Upper lobe of right lung (tissue), 1 donor: Measurements from ENCODE around the gene CARHSP1. TPM values are rescaled to one million over a fixed set of nuclear protein-coding genes. Genes with fewer than 3 reads are reported as not detected.
A peak's percentile ranks its signal among the peaks of the same experiment; 100 is the strongest.

Experiments
- ATAC-seq: fragments of 200-7000 bp; cut with Tn5 transposase; one replicate; pipeline ENCODE4 v1.9.1; 2020; ENCODE audit warnings: mild to moderate bottlenecking, moderate library complexity
- DNase-seq: peaks from one replicate; pipeline ENCODE4 v3.0.0-alpha.2; 2020
- H3K27ac ChIP-seq: fragments of 200-600 bp; one replicate; pipeline ENCODE4 v1.8.0; 2022
- H3K27me3 ChIP-seq: fragments of 200-600 bp; one replicate; pipeline ENCODE4 v1.8.0; 2022; ENCODE audit warnings: mild to moderate bottlenecking
- H3K36me3 ChIP-seq: fragments of 200-600 bp; one replicate; pipeline ENCODE4 v1.8.0; 2022
- H3K4me1 ChIP-seq: fragments of 200-600 bp; one replicate; pipeline ENCODE4 v1.8.0; 2022
- H3K4me3 ChIP-seq: fragments of 200-600 bp; one replicate; pipeline ENCODE4 v1.8.0; 2022; ENCODE audit warnings: mild to moderate bottlenecking
- H3K9me3 ChIP-seq: fragments of 200-600 bp; one replicate; pipeline ENCODE4 v1.8.0; 2022
- intact Hi-C: fragments of 100-400 bp; cut with DNase I; formaldehyde crosslinking; loops from one replicate; pipeline ENCODE4 v1.11.0; 2022
- total RNA-seq: library from RNA; stranded (reverse); fragmentation: NEBNext Ultra II Directional; extraction: Animal tissue kit (Norgen Biotek cat#: 25700); gene quantifications from one replicate; pipeline ENCODE4 v1.2.1, GENCODE V29; 2021
- TF ChIP-seq, protein P1 (sequence below): fragments of 200-600 bp; IDR thresholded peaks from one replicate; pipeline ENCODE4 v1.8.0; 2022; ENCODE audit warnings: antibody characterized with exemption
- donor health status: DM: no; HTN: yes; CAD: no; lungs with severe emphysema.

CARHSP1 gene
- total RNA-seq, 1 donor from 2014 or later, result 103 TPM

DNA sequence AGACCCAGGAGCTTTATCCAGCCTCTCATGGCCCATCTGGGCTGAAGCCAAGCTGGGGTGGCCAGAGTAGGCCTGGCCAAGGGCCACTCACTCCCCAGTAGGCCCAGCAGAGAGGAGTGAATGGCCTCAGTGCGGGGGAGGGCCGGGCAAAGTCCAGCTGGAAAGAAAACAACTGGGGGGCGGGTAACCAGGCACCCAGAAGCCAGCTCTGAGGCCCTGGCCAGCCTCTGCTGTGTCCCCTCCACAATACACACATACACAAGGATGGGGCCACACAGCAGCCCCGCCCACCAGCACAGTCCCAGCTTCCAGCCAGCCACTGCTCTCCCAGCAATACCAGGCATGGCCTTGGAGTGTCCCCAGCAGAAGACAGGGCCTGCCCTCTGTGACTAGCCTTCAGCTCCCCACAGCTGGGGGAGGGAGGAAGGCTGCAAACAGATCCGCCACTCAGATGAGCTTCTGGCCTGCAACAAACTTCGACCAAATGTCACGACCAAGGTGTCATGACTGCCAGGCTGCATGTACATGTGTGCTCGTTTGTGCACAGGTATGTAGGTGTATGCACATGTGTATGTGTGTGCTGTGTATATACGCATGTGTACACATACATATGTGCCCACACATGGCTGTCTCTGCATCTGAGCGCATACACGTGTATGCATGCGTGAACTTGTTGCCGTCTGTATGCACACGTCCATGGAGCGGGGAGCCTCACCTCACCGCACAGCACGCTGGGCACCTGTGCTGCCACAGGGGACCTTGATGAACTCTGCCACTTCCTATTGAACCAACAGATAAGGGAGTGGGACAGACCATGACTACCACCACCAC, 5.0 kb downstream of the CARHSP1 start:
- intact Hi-C loops, result loop anchor here (10.0 kb wide), 1 partner anchor 59 kb away; no protein-coding TSS in a partner anchor
- Histone ChIP-seq H3K4me1 (peaks cover 52% of the 10 kb centered on the region), H3K4me3 (no peak overlapping the region), H3K27me3 (no peaks in the 10 kb centered on the region), H3K9me3 (no peaks in the 10 kb centered on the region), H3K27ac (peak overlapping the region; percentile 36), H3K36me3 (peaks cover 5% of the 10 kb centered on the region)
- TF ChIP-seq, protein P1, sequence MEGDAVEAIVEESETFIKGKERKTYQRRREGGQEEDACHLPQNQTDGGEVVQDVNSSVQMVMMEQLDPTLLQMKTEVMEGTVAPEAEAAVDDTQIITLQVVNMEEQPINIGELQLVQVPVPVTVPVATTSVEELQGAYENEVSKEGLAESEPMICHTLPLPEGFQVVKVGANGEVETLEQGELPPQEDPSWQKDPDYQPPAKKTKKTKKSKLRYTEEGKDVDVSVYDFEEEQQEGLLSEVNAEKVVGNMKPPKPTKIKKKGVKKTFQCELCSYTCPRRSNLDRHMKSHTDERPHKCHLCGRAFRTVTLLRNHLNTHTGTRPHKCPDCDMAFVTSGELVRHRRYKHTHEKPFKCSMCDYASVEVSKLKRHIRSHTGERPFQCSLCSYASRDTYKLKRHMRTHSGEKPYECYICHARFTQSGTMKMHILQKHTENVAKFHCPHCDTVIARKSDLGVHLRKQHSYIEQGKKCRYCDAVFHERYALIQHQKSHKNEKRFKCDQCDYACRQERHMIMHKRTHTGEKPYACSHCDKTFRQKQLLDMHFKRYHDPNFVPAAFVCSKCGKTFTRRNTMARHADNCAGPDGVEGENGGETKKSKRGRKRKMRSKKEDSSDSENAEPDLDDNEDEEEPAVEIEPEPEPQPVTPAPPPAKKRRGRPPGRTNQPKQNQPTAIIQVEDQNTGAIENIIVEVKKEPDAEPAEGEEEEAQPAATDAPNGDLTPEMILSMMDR, result peak; percentile 15
- DNase-seq (no peak), ATAC-seq (peak; percentile 11)

DNA sequence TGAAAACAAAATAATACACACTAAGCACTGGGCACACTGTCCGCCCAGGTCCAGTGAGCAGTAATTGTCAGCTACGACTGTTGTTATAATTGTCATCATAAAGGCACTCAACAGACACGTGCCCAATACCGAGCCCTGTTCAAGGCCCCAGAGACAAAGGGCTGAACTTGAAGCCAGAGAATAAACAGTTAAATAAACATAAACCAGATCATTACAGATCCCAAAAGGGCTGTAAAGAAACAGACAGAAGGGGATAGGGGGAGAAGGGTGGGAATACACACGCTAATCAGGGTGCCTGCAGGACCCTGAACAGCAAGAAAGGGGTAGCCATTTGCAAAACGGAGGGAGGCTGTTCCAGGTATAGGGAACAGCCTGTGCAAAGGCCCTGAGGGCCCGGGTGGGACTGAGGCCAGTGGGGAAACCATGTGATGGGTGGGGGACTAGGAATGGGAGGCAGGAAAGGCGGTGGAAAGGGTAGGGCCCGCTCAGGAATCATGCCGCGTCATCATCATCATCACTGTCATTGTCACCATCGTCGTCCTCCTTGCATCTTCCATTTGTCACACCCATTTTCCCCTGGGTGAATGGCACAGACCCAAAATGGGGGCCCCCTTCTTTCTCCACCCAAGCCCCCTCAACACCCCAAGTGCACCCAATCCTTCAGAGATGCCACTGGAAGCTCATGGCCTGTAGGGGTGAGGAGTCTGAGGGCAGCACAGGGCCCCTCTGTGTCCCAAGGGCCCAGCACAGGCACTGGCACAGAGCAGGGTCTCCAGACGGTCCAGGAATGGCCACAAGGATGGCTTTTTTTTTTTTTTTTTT, 6.3 kb downstream of the CARHSP1 start:
- no peak overlapping the region for H3K4me3 ChIP-seq
- peaks cover 60% of the 10 kb centered on the region for H3K4me1 ChIP-seq
- TF ChIP-seq, protein P1, result no peak
- no peak for DNase-seq
- no peaks in the 10 kb centered on the region for H3K9me3 ChIP-seq
- peak overlapping the region; percentile 36 for H3K27ac ChIP-seq
- no peak for ATAC-seq
- peaks cover 18% of the 10 kb centered on the region for H3K36me3 ChIP-seq
- no peaks in the 10 kb centered on the region for H3K27me3 ChIP-seq
- intact Hi-C loops, result loop anchor here (10.0 kb wide), 1 partner anchor 58 kb away; no protein-coding TSS in a partner anchor

DNA sequence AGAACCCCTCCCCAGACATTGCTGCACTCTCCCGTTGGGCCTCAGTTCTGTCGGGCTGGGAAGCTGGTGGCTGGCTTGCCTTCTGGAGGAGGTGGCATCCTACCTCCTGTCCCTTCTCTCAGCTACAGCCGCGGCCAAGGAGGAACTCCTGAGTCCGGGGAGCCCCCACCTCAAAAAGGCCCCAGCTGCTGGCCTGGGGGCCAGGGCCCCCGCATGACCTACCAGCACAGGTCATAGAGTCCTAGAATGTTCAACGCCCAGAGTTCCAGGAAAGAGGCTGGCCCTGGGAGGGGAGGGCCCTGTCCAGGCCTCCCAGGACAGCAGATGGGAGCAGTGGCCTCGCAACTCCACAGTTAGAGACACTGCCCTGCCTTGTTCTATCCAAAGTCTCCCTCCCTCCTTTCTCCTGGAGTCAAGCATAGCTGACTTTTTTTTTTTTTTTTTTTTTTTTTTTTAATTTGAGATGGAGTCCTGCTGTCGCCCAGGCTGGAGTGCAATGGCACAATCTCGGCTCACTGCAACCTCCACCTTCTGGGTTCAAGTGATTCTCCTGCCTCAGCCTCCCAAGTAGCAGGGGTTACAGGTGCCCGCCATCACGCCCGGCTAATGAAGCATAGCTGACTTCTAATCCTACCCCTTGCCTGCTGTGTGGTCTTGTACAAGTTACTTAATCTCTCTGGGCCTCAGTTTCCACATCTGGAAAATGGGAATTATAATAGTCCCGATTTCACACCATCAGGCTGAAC, 7.1 kb downstream of the CARHSP1 start:
- H3K4me3 ChIP-seq, result peak overlapping the region; percentile 14
- H3K27me3 ChIP-seq, result no peaks in the 10 kb centered on the region
- intact Hi-C loops, result loop anchor here (10.0 kb wide), 1 partner anchor 57 kb away; no protein-coding TSS in a partner anchor
- ATAC-seq (peak; percentile 47), DNase-seq (no peak)
- TF ChIP-seq, protein P1, result no peak
- peaks cover 60% of the 10 kb centered on the region for H3K4me1 ChIP-seq
- peaks cover 18% of the 10 kb centered on the region for H3K36me3 ChIP-seq
- no peaks in the 10 kb centered on the region for H3K9me3 ChIP-seq
- peak overlapping the region; percentile 59 for H3K27ac ChIP-seq

DNA sequence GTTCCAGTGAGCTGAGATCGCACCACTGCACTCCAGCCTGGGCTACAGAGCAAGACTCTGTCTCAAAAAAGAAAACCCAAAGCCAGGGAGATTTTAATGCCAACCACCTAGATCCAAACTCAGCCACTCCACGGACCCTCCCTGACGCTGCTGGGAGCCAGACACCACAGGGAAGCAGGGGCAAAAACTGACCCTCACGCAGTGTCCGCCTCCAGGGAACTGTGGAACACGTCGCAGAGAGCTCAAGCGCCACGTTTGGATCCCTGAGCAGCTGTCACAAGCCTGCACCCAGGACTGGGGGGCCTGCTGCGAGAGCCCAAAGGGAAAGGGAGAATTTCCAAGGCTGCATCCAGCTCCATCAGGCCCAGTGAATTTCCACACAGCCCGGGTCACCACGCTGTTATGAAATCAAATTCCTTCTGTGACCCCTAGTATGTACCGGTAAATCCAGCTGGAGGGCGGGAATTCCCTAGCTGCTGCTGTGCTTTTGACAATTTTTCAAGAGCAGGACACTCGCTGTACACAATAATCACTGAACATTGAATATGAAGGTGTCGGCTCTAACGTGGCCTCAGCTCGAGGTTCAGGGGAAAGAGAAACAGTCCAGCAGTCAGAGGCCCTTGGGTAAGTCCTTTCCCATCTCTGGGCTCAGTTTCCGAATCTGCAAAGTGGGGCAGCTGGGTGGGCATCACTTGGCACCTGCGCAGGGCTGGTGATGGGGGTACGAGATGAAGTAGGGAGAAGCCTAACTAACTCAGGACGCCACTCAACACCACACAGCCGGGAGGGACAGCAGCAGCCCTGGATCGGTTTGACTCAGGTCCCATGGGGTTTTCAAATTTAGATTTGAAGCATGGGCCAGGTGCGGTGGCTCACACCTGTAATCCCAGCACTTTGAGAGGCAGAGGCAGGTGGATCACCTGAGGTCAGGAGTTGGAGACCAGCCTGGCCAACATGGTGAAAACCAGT, 8.6 kb downstream of the CARHSP1 start:
- no peaks in the 10 kb centered on the region for H3K9me3 ChIP-seq
- TF ChIP-seq, protein P1, result no peak
- ATAC-seq, result peak; percentile 34
- H3K27ac ChIP-seq, result peak overlapping the region; percentile 59
- peaks cover 52% of the 10 kb centered on the region for H3K4me1 ChIP-seq
- H3K4me3 ChIP-seq, result no peak overlapping the region
- intact Hi-C loops, result loop anchor here (10.0 kb wide), 1 partner anchor 55 kb away; no protein-coding TSS in a partner anchor
- no peaks in the 10 kb centered on the region for H3K27me3 ChIP-seq
- peaks cover 32% of the 10 kb centered on the region for H3K36me3 ChIP-seq
- DNase-seq, result no peak
